T-helper 2 cell treated with Interferon-gamma antibody and Interleukin-4, amounts not matched to agents 5 μg/mL and 100 μg/mL, for 36 hours (primary cell): ENCODE data around the gene POLR2E.

Experiments
- DNase-seq: peaks from one replicate; pipeline ENCODE4 v3.0.0; 2021; ENCODE audit warnings: low spot score
- H3K27ac Mint-ChIP-seq: one replicate; pipeline ENCODE4 v1.8.0; 2021; ENCODE audit warnings: mild to moderate bottlenecking, mixed read lengths
- H3K27me3 Mint-ChIP-seq: one replicate; pipeline ENCODE4 v1.8.0; 2021; ENCODE audit warnings: low read depth, mixed read lengths
- H3K36me3 Mint-ChIP-seq: one replicate; pipeline ENCODE4 v1.8.0; 2021; ENCODE audit warnings: low read depth, mixed read lengths
- H3K4me1 Mint-ChIP-seq: one replicate; pipeline ENCODE4 v1.8.0; 2021; ENCODE audit warnings: low read depth, mixed read lengths
- H3K4me3 Mint-ChIP-seq: one replicate; pipeline ENCODE4 v1.8.0; 2022; ENCODE audit warnings: mild to moderate bottlenecking, moderate library complexity, mixed read lengths
- H3K9me3 Mint-ChIP-seq: one replicate; pipeline ENCODE4 v1.8.0; 2021; ENCODE audit warnings: mixed read lengths

POLR2E gene

DNA sequence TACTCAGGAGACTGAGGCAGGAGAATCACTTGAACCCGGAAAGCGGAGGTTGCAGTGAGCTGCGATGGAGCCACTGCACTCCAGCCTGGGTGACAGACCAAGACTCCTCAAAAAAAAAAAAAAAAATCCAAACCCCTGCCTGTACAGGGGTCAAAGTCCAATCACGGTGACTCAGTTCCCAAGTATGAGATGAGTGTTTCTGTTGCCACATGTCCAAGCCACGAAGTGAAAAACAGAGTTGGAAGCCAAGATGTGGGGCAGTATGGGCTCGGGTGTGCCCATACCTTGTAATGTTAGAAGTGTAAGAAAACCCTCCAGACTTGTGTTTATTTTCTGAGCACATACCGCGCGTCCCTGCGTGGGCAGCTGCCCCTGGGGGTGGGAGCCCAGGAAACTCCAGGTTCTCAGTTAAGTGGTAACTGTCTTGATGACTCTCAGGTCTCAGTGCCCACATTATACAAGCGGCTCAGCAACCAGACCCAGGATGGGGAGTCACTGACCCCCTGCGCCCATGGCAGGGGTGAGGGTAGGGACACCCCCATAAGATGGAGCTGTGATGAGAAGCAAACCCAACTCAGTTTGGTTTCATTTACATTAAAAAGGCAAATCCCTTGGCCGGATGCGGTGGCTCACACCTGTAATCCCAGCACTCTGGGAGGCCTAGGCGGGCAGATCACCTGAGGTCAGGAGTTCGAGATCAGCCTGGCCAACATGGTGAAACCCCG lies 7.4 kb upstream of the POLR2E start:
- peaks cover 29% of the 10 kb centered on the region for H3K4me1 Mint-ChIP-seq
- peak; percentile 88 for DNase-seq

DNA sequence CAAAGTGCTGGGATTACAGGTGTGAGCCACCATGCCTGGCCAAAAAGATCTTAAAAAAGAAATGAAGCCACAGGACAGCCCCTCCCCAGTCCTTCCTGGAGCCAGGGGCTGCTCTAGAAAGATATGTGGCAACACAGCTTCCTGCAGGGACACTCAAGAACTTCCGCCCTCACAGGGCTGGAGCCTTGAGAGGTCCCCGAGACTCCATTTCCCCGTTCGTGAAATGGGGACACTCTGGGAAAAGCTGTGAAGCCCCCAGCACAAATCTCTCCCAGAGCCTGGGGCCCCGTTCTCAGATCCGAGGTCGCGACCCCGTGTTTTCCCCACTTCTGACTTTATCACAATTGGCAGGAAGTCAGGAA lies 6.1 kb upstream of the POLR2E start:
- Mint-ChIP-seq H3K27me3 (no peaks in the 10 kb centered on the region), H3K27ac (peak overlapping the region; percentile 78), H3K9me3 (peaks cover 6% of the 10 kb centered on the region), H3K4me1 (peaks cover 29% of the 10 kb centered on the region), H3K4me3 (peak overlapping the region; percentile 54), H3K36me3 (peaks cover 6% of the 10 kb centered on the region)
- no peak for DNase-seq

More for the DNA sequence above, 7.4 kb upstream of the POLR2E start:
- H3K27ac Mint-ChIP-seq, result peak overlapping the region; percentile 75
- H3K36me3 Mint-ChIP-seq, result peaks cover 7% of the 10 kb centered on the region
- no peaks in the 10 kb centered on the region for H3K27me3 Mint-ChIP-seq
- H3K9me3 Mint-ChIP-seq, result peaks cover 6% of the 10 kb centered on the region
- peak overlapping the region; percentile 63 for H3K4me3 Mint-ChIP-seq

DNA sequence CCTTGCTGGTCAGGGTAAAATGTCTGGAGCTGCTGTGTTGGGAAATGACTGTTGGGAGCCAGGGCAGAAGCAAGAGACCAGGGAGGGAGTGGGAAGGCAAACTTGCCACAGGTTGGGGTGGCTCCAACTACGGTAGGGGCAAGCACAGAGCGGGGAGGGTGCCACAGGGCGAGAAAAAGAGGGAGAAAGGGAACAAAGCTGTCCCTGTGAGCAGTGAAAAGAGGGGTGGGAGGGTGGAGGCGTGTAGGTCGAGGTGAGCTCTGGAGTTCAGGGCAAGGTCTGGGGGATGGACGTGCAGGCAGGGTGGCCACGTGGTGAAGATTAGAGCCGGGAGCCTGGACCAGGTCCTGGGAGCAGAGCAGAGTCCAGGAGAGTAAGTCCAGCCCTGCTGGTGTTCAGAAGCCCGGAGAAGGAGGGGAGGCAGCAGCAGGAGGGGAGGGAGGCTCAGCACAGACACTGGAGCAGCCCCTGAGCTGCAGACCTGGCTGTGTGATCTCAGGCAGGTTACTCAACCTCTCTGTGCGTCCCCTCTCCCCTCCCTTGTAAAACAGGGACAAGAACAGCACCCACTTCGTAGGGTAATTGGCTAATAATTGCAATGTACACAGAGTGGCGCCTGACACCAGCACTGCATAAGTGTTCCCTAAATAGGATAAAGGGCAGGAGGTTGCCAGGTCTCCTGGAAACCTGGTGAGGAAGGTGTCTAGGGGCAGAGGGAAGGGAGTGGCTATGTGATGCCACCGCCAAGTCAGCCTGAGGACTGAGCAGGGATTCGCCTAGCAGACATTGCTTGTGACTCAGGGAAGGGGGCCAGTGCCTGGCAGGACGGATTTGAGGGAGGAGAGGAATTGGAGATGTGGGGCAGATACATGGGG lies 3.2 kb upstream of the POLR2E start:
- peaks cover 6% of the 10 kb centered on the region for H3K9me3 Mint-ChIP-seq
- peaks cover 40% of the 10 kb centered on the region for H3K4me1 Mint-ChIP-seq
- H3K4me3 Mint-ChIP-seq, result peak overlapping the region; percentile 9
- no peak for DNase-seq
- H3K36me3 Mint-ChIP-seq, result peaks cover 11% of the 10 kb centered on the region
- no peaks in the 10 kb centered on the region for H3K27me3 Mint-ChIP-seq
- peak overlapping the region; percentile 58 for H3K27ac Mint-ChIP-seq

DNA sequence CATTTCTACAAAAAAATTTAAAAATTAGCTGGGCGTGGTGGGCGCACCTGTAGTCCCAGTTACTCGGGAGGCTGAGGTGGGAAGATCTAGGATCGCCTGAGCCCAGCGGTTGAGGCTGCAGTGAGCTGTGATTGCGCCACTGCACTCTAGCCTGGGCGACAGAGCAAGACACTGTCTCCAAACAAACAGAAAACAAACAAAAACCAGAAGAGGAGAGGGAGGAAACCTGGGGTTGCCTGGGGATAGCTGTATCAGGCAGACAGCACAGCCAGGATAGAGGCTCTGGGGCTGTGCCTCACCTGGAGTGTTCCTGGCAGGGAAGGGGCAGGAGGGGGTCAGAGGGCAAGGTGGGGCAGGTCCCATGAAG lies 2.6 kb upstream of the POLR2E start:
- Mint-ChIP-seq H3K4me1 (peaks cover 39% of the 10 kb centered on the region), H3K36me3 (peaks cover 17% of the 10 kb centered on the region), H3K9me3 (peaks cover 6% of the 10 kb centered on the region), H3K4me3 (no peak overlapping the region), H3K27ac (peak overlapping the region; percentile 58), H3K27me3 (no peaks in the 10 kb centered on the region)
- no peak for DNase-seq

DNA sequence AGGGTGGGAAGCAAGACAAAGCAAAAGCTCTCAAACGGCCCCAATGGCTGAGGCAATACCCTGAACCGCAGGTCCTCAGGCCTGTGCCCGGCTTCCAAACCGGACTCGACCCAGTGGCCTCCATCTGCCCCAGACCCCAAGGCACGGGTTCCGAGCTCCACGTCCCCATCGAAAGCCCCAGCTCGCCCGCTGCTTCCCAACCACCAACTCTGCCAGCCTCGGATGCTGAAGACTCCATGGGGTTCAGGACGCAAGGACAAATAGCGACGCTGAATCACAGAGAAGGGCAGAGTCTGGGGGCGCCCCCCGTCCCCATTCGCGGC lies 559 bp downstream of the POLR2E start:
- Mint-ChIP-seq H3K27ac (peak overlapping the region; percentile 75), H3K9me3 (peaks cover 1% of the 10 kb centered on the region), H3K4me3 (peak overlapping the region; percentile 92), H3K27me3 (no peaks in the 10 kb centered on the region), H3K4me1 (peaks cover 26% of the 10 kb centered on the region), H3K36me3 (peaks cover 18% of the 10 kb centered on the region)
- no peak for DNase-seq

DNA sequence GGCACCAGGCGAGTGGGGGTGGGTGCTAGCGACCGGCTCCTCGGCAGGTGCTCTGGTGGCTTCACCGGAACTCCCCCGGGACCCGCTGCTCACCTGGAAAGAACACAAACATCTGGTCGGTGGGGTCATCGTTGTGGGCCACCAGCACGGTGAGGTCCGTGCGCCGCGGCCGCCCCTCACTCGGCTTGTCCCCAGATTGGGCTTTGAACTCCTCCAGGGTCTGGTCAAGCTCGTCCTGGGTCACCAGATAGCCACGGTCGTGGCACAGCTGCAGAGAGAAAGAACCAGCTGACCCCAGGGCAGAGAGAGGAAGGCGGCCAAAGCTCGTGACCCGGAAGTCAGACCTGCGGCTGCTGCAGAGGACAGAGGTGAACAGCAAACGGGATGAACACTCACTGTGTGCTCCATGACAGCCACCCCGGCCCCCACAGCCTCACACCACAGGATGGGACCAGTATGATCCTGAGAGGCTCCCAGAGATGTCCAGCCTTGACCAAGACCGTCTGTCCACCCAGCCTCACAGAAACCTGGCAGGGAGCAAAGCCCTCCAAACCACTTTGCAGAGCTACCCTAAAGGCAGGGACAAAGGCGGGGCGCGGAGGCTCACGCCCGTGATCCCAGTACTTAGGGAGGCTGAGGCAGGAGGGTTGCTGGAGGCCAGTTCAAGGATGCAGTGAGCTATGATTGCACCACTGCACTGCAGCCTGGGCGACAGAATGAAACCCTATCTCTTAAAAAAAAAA lies 1.2 kb downstream of the POLR2E start:
- peak overlapping the region; percentile 75 for H3K27ac Mint-ChIP-seq
- H3K4me1 Mint-ChIP-seq, result peaks cover 25% of the 10 kb centered on the region
- peaks cover 18% of the 10 kb centered on the region for H3K36me3 Mint-ChIP-seq
- no peaks in the 10 kb centered on the region for H3K9me3 Mint-ChIP-seq
- H3K27me3 Mint-ChIP-seq, result no peaks in the 10 kb centered on the region
- no peak for DNase-seq
- H3K4me3 Mint-ChIP-seq, result peak overlapping the region; percentile 92

DNA sequence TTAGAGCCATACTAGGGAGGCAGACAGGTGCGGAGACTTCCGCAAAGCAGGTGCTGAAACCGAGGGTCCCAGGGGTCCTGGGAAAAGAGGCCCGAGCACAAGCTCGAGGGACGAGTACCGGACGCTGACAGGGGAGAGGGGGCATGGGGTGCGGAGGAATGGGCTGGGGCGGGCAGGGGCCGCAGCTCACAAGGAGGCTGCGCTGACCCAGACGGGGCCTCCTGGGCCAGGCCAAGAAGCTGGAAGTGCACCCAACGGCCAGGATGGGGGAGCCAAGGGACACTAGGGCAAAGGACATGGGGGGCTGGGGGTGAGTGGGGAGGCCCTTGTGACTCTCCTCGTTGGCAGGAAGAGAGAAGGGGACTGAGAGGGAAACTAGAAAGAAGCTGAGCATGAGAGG lies 1.8 kb downstream of the POLR2E start:
- H3K36me3 Mint-ChIP-seq, result peaks cover 17% of the 10 kb centered on the region
- H3K27me3 Mint-ChIP-seq, result no peaks in the 10 kb centered on the region
- no peak for DNase-seq
- no peaks in the 10 kb centered on the region for H3K9me3 Mint-ChIP-seq
- peak overlapping the region; percentile 92 for H3K4me3 Mint-ChIP-seq
- H3K27ac Mint-ChIP-seq, result peak overlapping the region; percentile 72
- H3K4me1 Mint-ChIP-seq, result peaks cover 22% of the 10 kb centered on the region

DNA sequence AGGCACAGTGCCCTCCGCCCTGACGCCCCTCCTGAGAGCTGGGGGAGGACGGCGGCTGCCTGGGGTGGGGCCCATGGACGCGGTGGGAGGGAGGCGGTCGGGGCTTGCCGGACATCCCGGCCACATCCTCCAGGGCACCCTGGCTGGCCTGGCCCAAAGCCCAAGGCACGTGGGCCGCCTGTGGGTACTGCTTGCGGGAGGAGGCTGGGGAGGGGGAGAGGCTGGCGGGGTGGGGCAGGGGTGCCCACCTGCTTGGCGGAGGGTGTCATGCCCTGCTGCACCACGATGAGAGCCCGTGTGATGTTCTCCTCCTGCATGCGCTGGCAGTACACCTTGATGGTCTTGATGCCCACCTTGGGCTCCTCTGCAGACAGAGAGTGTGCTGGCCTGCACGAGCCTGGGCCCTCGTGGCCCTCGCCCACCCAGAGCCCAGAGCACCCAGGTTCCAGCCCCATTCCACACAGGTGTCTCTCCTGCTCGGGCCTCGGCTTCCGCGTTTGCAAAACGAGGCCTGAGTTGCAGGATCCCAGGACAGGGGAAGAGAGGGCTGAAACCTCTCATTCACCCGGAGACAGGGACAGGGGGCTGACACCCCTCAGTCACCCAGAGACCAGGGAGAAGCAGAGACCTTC lies 3.5 kb downstream of the POLR2E start:
- Mint-ChIP-seq H3K4me1 (peaks cover 24% of the 10 kb centered on the region), H3K4me3 (no peak overlapping the region)

DNA sequence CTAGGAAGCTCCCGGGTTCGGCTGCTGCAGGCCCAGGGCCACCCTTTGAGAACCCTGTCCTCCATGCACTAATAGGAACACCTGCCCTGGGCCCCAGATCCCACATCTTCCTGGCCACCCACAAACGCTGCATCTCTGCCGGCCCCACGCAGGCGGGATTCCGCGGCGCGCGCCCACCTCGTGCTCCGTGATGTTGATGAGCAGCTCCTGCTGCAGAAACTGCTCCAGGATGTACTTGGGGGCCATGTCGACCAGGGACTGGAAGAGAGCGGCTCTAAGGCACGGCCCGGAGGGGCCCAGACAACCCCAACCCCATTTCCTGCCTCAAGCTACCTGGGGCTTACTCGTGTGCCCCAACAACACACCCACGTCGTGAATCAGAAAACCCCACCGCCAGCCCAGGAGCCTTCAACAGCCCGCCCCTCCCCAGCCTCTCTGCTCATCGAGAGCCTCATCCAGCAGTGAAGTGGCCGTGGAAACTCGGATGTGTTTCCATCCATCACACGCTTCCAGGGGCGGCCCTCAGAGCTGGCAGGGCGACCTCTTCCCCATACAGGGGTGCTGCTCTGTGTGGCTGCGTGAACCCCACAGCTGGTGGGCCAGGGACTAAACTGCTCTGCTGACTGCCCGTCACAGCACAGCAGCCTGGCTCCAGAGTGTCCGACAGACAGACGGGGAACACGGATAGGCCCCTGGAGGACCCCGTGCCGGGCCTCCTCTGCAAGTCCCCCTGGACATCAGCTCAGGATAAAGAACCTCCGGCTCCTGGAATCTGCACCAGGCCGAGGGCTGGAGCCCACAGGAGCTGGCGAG lies 4.2 kb downstream of the POLR2E start:
- no peak for DNase-seq
- Mint-ChIP-seq H3K9me3 (no peaks in the 10 kb centered on the region), H3K27me3 (no peaks in the 10 kb centered on the region), H3K36me3 (peaks cover 31% of the 10 kb centered on the region), H3K27ac (no peak overlapping the region), H3K4me3 (no peak overlapping the region), H3K4me1 (peaks cover 26% of the 10 kb centered on the region)

More for the DNA sequence above, 3.5 kb downstream of the POLR2E start:
- H3K27me3 Mint-ChIP-seq, result no peaks in the 10 kb centered on the region
- H3K27ac Mint-ChIP-seq, result no peak overlapping the region
- peaks cover 25% of the 10 kb centered on the region for H3K36me3 Mint-ChIP-seq
- H3K9me3 Mint-ChIP-seq, result no peaks in the 10 kb centered on the region
- no peak for DNase-seq

DNA sequence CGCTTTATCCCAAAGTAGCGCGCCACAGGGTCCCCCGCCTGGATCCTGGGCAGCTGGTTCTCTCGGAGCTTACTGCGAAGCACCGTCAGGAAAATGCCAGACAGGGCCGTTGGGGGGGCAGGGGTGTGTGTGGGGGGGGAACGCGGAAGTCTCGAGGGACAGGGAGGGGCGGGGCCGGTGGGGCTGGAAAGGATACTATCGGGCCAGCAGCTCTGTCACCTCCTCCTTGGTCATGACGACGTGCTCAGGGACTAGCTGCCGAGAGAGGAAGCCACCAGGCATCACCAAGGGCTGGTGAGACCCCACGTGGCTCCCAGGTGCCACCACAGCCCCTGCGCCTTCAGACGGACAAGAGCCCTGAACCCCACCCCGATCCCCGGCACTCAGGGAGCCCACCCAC lies 5.3 kb downstream of the POLR2E start:
- Mint-ChIP-seq H3K27me3 (no peaks in the 10 kb centered on the region), H3K36me3 (peaks cover 36% of the 10 kb centered on the region), H3K27ac (peak overlapping the region; percentile 20), H3K9me3 (no peaks in the 10 kb centered on the region), H3K4me1 (peaks cover 24% of the 10 kb centered on the region), H3K4me3 (no peak overlapping the region)
- DNase-seq, result no peak

DNA sequence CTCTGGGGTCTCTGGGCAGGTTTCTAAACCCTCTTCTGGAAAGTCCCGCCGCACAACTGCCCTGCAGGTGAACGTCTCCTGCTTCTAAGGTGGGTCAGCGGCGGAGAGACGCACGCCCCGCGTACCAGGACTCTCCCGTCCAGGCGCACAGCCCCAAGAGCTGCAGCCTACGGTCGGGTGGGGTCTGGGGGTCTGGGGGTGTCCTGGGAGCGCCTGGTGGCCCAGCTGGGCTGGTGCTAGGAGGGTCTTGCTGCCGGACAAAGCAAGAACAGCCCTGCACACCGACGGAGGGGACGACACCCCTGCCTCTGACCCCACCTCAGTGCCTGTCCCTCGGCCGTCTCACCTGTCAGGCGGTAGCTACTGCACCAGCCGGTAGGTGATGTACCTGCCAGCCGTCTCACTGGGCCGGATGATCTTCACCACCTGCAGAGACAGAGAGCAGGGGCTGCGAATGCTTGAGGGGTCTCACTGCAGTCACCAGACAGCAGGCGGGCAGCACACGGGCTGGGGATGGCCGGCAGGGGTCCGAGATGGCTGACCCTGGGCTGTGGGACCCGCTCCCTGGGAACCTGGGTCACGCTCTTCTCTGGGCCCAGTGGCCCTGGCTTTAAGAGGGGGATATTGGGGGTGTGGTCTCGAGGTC lies 5.9 kb downstream of the POLR2E start:
- Mint-ChIP-seq H3K27ac (peak overlapping the region; percentile 15), H3K27me3 (no peaks in the 10 kb centered on the region), H3K4me3 (no peak overlapping the region), H3K36me3 (peaks cover 43% of the 10 kb centered on the region), H3K9me3 (no peaks in the 10 kb centered on the region), H3K4me1 (peaks cover 23% of the 10 kb centered on the region)
- no peak for DNase-seq

DNA sequence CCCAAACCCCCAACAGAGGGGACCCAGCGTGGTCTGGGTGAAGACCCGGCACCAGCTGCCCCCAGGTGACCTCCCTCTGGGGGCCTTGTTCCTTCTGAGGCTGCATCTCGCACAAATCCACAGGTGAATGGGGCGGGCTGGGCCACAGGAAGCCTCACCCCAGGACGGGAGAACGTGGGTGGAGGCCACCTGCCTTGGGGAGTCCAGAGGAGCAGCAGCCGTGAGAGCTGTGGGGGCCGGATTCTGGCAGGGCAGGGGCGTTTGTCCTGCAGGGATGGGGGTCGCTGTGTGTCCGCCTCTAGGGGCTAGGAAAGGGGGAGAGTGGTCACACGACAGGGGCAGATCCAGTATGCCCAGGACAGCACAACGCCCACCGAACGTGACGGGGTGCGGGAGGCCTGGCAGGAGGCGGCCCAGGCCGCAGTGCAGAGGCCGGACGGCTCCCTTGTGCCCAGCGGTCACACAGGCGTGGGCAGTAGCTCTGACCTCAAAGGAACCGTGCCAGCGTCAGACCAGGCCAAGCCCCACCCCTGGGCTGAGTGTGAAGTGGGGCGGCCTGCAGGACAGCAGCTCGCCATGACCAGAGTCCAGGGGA lies 6.7 kb downstream of the POLR2E start:
- Mint-ChIP-seq H3K4me3 (no peak overlapping the region), H3K9me3 (no peaks in the 10 kb centered on the region), H3K27me3 (no peaks in the 10 kb centered on the region), H3K27ac (peak overlapping the region; percentile 77), H3K4me1 (peaks cover 24% of the 10 kb centered on the region), H3K36me3 (peaks cover 48% of the 10 kb centered on the region)
- no peak for DNase-seq
